GM12801 (cell line): ENCODE measurements around the gene HSFX3.

Experiments
- CTCF ChIP-seq: IDR thresholded peaks from one replicate; pipeline ENCODE4 v1.5.1; 2011; ENCODE audit warnings: control low read depth; ENCODE audit not compliant: insufficient read length; ENCODE audit errors: extremely low read depth

HSFX3 gene

GRCh38 chrX:149539283-149540130, 10.2 kb downstream of the HSFX3 start:
- no peak for TF ChIP-seq CTCF

- TF ChIP-seq CTCF, result no peak
Observed at GRCh38 chrX:149531599-149531998, 18.1 kb downstream of the HSFX3 start.

GRCh38 chrX:149528381-149528780, 21.3 kb downstream of the HSFX3 start:
- TF ChIP-seq CTCF, result no peak

GRCh38 chrX:149527705-149528104, 22.0 kb downstream of the HSFX3 start:
- TF ChIP-seq CTCF, result no peak

- no peak for TF ChIP-seq CTCF
Observed at GRCh38 chrX:149522916-149523315, 26.8 kb downstream of the HSFX3 start.

- TF ChIP-seq CTCF, result no peak
Observed at GRCh38 chrX:149521438-149521837, 28.3 kb downstream of the HSFX3 start.

GRCh38 chrX:149518236-149518635, 31.5 kb downstream of the HSFX3 start:
- TF ChIP-seq CTCF, result no peak

GRCh38 chrX:149517308-149517707, 32.4 kb downstream of the HSFX3 start:
- no peak for TF ChIP-seq CTCF
